Neural progenitor cell (in vitro differentiated cells): Measurements from ENCODE around the gene DTNB. TPM values are rescaled to one million over a fixed set of nuclear protein-coding genes. Genes with fewer than 3 reads are reported as not detected.

Source experiments
- DNase-seq: peaks from one replicate; pipeline ENCODE4 v3.0.0-alpha.2; 2016; ENCODE audit warnings: low spot score
- H2AFZ ChIP-seq: fragments of 200-600 bp; sonication (generic); replicated peaks from 2 replicates; pipeline ENCODE4 v1.6.1; 2016; ENCODE audit warnings: antibody characterized with exemption
- H3F3A ChIP-seq: fragments of 200-600 bp; sonication (generic); 2 replicates; pipeline ENCODE4 v1.6.1; 2016; ENCODE audit warnings: antibody characterized with exemption, low read depth
- H3K27ac ChIP-seq: fragments of 200-600 bp; sonication (generic); 2 replicates; pipeline ENCODE4 v1.5.1; 2016; ENCODE audit warnings: mild to moderate bottlenecking
- H3K27me3 ChIP-seq: fragments of 200-600 bp; sonication (generic); 2 replicates; pipeline ENCODE4 v1.6.1; 2016; ENCODE audit warnings: mild to moderate bottlenecking, moderate library complexity
- H3K36me3 ChIP-seq: fragments of 200-600 bp; sonication (generic); 2 replicates; pipeline ENCODE4 v1.5.1; 2016
- H3K4me1 ChIP-seq: fragments of 200-600 bp; sonication (generic); 2 replicates; pipeline ENCODE4 v1.6.1; 2016; ENCODE audit warnings: mixed run types
- H3K4me2 ChIP-seq: fragments of 200-600 bp; sonication (generic); 2 replicates; pipeline ENCODE4 v1.6.1; 2016
- H3K4me3 ChIP-seq: fragments of 200-600 bp; sonication (generic); 2 replicates; pipeline ENCODE4 v1.5.1; 2016
- H3K79me2 ChIP-seq: fragments of 200-600 bp; sonication (generic); 2 replicates; pipeline ENCODE4 v1.6.1; 2016; ENCODE audit warnings: low read depth
- H3K9ac ChIP-seq: fragments of 200-600 bp; sonication (generic); 2 replicates; pipeline ENCODE4 v1.6.1; 2016
- H3K9me3 ChIP-seq: fragments of 200-600 bp; sonication (generic); 2 replicates; pipeline ENCODE4 v1.5.1; 2016; ENCODE audit warnings: low read depth
- H4K20me1 ChIP-seq: fragments of 200-600 bp; sonication (generic); 2 replicates; pipeline ENCODE4 v1.6.1; 2016; ENCODE audit warnings: low read depth
- H3K27ac Mint-ChIP-seq: 3 replicates; pipeline ENCODE4 v1.8.0; 2021; ENCODE audit warnings: mixed read lengths
- H3K27me3 Mint-ChIP-seq: 2 replicates; pipeline ENCODE4 v1.8.0; 2022; ENCODE audit warnings: low read depth, mild to moderate bottlenecking, inconsistent platforms, moderate library complexity, mixed read lengths; ENCODE audit not compliant: insufficient read depth
- H3K36me3 Mint-ChIP-seq: 3 replicates; pipeline ENCODE4 v1.8.0; 2021; ENCODE audit warnings: mixed read lengths
- H3K4me1 Mint-ChIP-seq: 3 replicates; pipeline ENCODE4 v1.8.0; 2021; ENCODE audit warnings: mixed read lengths
- H3K4me3 Mint-ChIP-seq: 3 replicates; pipeline ENCODE4 v1.8.0; 2021; ENCODE audit warnings: mild to moderate bottlenecking, moderate library complexity, mixed read lengths
- H3K9me3 Mint-ChIP-seq: 3 replicates; pipeline ENCODE4 v1.8.0; 2020; ENCODE audit warnings: mixed read lengths
- CTCF ChIP-seq: fragments of 200-600 bp; sonication (generic); IDR thresholded peaks from 2 replicates; pipeline ENCODE4 v1.5.1; 2017; ENCODE audit warnings: antibody characterized with exemption, mild to moderate bottlenecking
- EZH2 ChIP-seq: fragments of 200-600 bp; sonication (generic); IDR thresholded peaks from 2 replicates; pipeline ENCODE4 v1.6.1; 2017; ENCODE audit warnings: antibody characterized with exemption, mild to moderate bottlenecking, moderate library complexity
- EZH2phosphoT487 ChIP-seq: fragments of 200-600 bp; sonication (generic); IDR thresholded peaks from 2 replicates; pipeline ENCODE4 v1.6.1; 2017; ENCODE audit warnings: antibody characterized with exemption
- total RNA-seq: library from RNA; depleted of rRNA; stranded (reverse); fragments of >200 nt; gene quantifications from 2 replicates; pipeline ENCODE4 v1.2.3, GENCODE V29; 2015; ENCODE audit warnings: low replicate concordance

Gene DTNB
- total RNA-seq, 1 donor from 2014 or later, result 27.1 TPM

DNA sequence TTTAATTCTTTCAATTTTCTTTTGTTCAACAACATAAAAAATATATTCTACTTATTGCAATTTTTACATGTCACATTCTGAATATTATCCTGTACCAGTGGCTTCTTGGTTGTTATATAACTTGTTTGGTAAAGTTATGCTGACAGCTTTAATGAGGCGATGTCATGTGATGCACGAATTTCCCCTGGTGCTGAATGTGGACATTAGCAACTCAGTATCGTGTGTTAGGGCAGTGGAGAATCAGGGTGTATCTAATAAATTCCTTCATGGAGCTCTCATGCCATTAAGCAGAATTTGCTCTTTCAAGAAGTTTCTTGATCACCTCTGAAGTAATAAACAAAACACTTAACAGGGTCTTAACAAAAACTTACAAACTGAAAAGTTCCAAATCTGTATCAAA lies 232.0 kb downstream of the DTNB start:
- no peaks in the 10 kb centered on the region for H3K79me2 ChIP-seq
- H3K9me3 ChIP-seq, result no peaks in the 10 kb centered on the region
- no peak overlapping the region for H3K4me3 Mint-ChIP-seq
- H2AFZ ChIP-seq, result no peak overlapping the region
- no peak overlapping the region for H3K9ac ChIP-seq
- peaks cover 2% of the 10 kb centered on the region for H3K36me3 Mint-ChIP-seq
- H3K27ac ChIP-seq, result no peak overlapping the region
- no peaks in the 10 kb centered on the region for H3K4me1 ChIP-seq
- no peak overlapping the region for H3K4me2 ChIP-seq
- H3F3A ChIP-seq, result no peaks in the 10 kb centered on the region
- no peaks in the 10 kb centered on the region for H3K9me3 Mint-ChIP-seq
- H4K20me1 ChIP-seq, result no peaks in the 10 kb centered on the region
- no peak overlapping the region for H3K27ac Mint-ChIP-seq
- H3K36me3 ChIP-seq, result no peaks in the 10 kb centered on the region
- TF ChIP-seq EZH2 (no peak), EZH2phosphoT487 (no peak), CTCF (no peak)
- no peaks in the 10 kb centered on the region for H3K4me1 Mint-ChIP-seq
- no peak overlapping the region for H3K4me3 ChIP-seq
- no peaks in the 10 kb centered on the region for H3K27me3 ChIP-seq
- peaks cover 4% of the 10 kb centered on the region for H3K27me3 Mint-ChIP-seq
- no peak for DNase-seq

DNA sequence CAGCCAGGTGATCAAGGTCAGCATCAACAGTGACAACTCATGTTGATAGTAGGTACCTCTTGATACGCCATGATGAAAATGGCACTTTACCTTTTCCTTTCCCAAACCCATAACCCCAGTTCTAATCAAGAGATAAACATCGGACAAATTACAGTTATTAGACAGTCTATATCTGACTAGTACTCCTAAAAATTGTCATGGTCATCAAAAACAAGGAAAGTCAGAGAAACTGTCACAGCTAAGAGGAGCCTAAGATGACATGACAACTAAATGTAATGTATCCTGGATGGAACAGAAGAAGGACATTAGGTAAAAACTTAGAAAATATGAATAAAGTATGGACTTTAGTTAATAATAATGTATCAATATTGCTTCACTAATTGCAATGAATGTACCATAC lies 234.6 kb downstream of the DTNB start:
- H3K4me1 Mint-ChIP-seq, result no peaks in the 10 kb centered on the region
- Histone ChIP-seq H3K4me3 (no peak overlapping the region), H2AFZ (no peak overlapping the region), H3K79me2 (no peaks in the 10 kb centered on the region), H4K20me1 (no peaks in the 10 kb centered on the region), H3K27me3 (no peaks in the 10 kb centered on the region), H3K9me3 (no peaks in the 10 kb centered on the region), H3K4me2 (no peak overlapping the region), H3K4me1 (no peaks in the 10 kb centered on the region), H3K27ac (no peak overlapping the region), H3K36me3 (peaks cover 5% of the 10 kb centered on the region), H3K9ac (no peak overlapping the region), H3F3A (no peaks in the 10 kb centered on the region)
- H3K27me3 Mint-ChIP-seq, result peaks cover 4% of the 10 kb centered on the region
- H3K4me3 Mint-ChIP-seq, result no peak overlapping the region
- no peak for TF ChIP-seq EZH2phosphoT487
- no peak for TF ChIP-seq CTCF
- TF ChIP-seq EZH2, result no peak
- H3K27ac Mint-ChIP-seq, result no peak overlapping the region
- H3K36me3 Mint-ChIP-seq, result peaks cover 12% of the 10 kb centered on the region
- H3K9me3 Mint-ChIP-seq, result peaks cover 8% of the 10 kb centered on the region
- DNase-seq, result no peak

GRCh38 chr2:25437881-25438662 lies 235.3 kb downstream of the DTNB start:
- Histone ChIP-seq H3K4me1 (no peaks in the 10 kb centered on the region), H3K79me2 (no peaks in the 10 kb centered on the region), H3K9me3 (no peaks in the 10 kb centered on the region), H2AFZ (no peak overlapping the region), H3K27ac (no peak overlapping the region), H3F3A (no peaks in the 10 kb centered on the region), H4K20me1 (no peaks in the 10 kb centered on the region), H3K36me3 (peaks cover 5% of the 10 kb centered on the region), H3K27me3 (no peaks in the 10 kb centered on the region), H3K4me2 (no peak overlapping the region), H3K9ac (no peak overlapping the region), H3K4me3 (no peak overlapping the region)
- Mint-ChIP-seq H3K4me1 (no peaks in the 10 kb centered on the region), H3K36me3 (peaks cover 12% of the 10 kb centered on the region), H3K27ac (no peak overlapping the region), H3K9me3 (peaks cover 8% of the 10 kb centered on the region), H3K4me3 (no peak overlapping the region), H3K27me3 (peaks cover 7% of the 10 kb centered on the region)
- TF ChIP-seq EZH2phosphoT487, result no peak
- TF ChIP-seq EZH2, result no peak
- no peak for TF ChIP-seq CTCF
- no peak for DNase-seq
